HEK293T (cell line): ENCODE data around the gene OS9.

Experiments
- FOXM1 ChIP-seq: fragments of 450-650 bp; IDR thresholded peaks from 2 replicates; pipeline ENCODE4 v1.6.1; 2017; ENCODE audit warnings: mild to moderate bottlenecking, borderline replicate concordance
- HDGF ChIP-seq: fragments of 450-650 bp; IDR thresholded peaks from 2 replicates; pipeline ENCODE4 v1.6.1; 2017; ENCODE audit warnings: antibody characterized with exemption, borderline replicate concordance

DNA sequence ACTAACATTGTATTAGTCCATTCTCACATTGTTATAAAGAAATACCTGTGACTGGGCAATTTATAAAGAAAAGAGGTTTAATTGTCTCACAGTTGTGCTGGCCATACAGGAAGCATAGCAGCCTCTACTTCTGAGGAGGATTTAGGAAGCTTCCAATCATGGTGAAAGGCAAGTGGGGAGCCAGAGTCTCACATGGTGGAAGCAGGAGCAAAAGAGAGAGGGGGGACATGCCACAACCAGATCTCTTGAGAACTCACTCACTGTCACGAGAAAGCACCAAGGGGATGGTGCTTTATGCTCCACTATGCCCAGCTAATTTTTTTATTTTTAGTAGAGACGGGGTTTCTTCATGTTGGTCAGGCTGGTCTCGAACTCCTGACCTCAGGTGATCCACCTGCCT, 13.3 kb downstream of the OS9 start:
- TF ChIP-seq HDGF (no peak), FOXM1 (no peak)
